Glomerular endothelial cell (primary cell): ENCODE data around the gene C3orf20. TPM values are rescaled to one million over a fixed set of nuclear protein-coding genes. Genes with fewer than 3 reads are reported as not detected.
"Not testable (repeated sequence)": the region's sequence is repeated elsewhere in the genome, so short reads cannot be mapped to it uniquely, and the experiment has no call there.

Source experiments
- DNase-seq: peaks from one replicate; pipeline ENCODE4 v3.0.0-alpha.2; 2011; ENCODE audit warnings: low read depth, low spot score; ENCODE audit errors: extremely low read depth
- total RNA-seq: library from RNA; depleted of rRNA; stranded (reverse); fragments of >200 nt; gene quantifications from 2 replicates; pipeline ENCODE4 v1.2.3, GENCODE V29; 2015

The C3orf20 gene
- total RNA-seq, 1 donor from 2014 or later: not detected

DNA sequence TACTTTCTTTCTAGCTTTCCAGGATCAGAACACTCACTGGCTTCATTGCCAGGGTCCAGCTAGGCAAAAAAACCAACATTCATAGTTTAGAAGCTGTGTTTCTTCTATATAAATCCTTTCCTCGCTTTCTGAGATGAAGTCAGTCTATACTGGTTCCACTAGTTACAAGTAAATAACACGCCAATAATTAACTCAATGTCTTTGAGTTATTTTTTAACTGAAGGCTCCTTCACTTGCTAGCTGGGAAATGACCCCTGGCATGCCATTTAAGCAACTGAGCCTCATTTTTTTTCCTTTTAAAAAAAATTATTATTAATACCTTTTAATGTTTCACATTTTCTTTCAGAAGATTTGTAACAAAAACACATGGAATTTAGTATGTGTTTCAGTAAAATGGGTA lies 25.5 kb upstream of the C3orf20 start:
- DNase-seq: no peak

DNA sequence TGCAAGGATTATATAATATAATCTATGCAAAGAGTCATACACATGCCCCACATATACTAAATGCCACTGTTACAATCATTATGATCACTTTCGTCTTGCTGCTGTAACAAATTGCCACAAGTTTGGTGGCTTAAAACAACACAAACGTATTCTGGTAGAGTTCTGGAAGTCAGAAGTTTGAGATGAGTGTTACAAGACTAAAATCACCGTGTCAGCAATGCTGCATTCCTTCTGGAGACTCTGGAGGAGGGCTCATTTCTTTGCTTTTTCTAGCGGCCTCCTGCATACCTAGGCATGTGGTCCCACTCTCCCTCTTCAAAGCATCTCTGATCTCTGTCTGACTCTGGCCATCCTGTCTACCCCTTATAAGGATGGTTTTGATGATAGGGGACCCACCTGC lies 24.7 kb upstream of the C3orf20 start:
- no peak for DNase-seq

DNA sequence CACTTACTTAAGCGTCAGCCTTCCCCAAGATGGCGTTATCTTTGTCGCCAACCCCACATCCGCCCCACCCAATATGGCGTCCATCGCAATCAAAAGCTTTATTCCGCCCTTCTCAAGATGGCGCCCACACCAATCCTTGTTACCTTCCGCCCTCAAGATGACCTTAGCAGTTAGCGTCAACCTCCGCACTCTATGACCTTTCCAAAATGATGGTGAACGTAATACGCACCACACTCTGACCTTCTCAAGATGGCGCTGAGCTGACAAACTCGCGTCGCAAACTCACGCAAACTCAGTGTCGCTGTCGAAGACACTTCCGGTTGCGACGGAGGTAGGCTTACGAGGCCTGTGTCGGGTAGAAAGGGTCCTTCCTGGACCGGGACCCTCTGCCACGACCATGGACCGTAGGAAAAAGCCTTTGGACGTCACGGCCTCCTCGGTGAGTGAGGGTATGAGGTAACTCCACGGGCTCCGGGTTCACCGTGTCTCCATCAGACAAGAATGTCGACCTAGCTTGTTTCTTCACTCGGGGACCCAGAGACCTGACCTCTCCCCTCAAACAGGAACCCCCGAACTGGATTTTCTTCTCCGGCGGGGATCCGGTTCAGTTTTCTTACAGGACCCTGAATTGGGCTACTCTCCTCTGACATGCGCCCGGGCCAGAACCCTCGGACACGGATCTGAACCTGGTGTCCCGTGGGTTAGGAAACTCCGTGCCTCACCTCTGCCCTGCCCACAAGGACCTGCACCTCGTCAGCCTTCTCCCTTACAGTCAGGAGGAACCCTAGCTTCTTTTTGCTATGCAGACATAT lies 23.3 kb upstream of the C3orf20 start, which contains the start of gene CCDC174:
Gene CCDC174 (plus strand): TSS at position 323 of the 812 bp plus-strand sequence. CDS start 75 bp downstream, at position 398.
- peak; percentile 99 for DNase-seq

GRCh38 chr3:14652360-14652907 lies 22.5 kb upstream of the C3orf20 start:
- DNase-seq: not testable (repeated sequence)

DNA sequence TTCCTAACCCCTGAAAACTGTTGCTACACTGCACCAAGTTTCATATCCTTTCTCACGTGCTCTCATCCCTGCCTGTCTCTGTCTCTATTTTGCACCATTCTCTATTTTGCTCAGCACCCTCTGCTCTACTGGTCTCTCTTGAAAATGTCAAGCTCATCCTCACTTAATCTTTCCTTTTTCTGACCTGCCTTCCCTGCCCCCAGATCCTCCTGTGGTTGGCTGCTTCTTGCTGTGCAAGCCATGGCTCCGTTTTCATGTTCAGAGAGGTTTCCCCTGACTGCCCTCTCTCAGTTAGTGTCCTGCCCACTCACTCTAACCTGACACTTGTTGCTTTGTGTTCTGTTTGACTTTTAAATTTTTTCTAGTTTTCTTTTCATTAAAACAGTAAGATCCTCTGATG lies 17.4 kb upstream of the C3orf20 start:
- DNase-seq: no peak

DNA sequence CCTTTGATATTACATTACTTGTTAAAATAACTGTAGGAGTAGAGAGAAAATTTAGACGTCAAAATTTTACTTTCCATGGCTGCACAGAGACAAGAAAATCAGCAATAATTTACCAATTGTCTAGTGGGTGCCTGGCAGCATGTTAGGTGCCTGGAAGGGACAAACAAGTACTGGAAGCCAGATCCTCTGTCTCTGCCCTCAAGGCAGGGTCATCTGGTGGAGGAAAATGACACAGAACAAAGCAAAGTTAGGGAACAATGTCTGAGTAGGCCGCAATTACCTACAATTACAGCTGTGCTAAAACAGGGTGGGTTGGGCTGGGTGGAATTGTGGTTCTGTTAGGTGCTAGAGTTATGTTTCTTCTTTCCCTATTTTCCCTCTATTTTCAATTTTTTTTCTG lies 16.0 kb upstream of the C3orf20 start:
- DNase-seq: no peak

DNA sequence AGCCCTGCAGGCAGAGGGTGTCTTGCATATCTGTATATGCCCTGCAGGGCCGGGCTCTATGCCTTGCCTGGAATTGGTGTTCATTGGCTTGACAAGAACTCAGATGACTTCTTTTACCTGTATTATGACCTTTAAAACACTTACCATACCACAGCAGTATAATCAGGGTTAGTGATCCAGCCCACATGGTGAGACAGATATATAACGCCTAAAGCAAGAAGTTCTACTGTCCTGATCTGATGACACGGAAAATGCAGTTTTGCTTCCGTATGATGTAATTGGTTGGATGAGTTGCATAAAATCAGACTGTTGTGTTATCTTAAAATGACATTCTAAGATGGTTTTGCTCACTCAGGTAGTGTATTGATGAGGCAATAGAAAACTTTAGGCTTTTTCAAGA lies 14.0 kb upstream of the C3orf20 start:
- no peak for DNase-seq

DNA sequence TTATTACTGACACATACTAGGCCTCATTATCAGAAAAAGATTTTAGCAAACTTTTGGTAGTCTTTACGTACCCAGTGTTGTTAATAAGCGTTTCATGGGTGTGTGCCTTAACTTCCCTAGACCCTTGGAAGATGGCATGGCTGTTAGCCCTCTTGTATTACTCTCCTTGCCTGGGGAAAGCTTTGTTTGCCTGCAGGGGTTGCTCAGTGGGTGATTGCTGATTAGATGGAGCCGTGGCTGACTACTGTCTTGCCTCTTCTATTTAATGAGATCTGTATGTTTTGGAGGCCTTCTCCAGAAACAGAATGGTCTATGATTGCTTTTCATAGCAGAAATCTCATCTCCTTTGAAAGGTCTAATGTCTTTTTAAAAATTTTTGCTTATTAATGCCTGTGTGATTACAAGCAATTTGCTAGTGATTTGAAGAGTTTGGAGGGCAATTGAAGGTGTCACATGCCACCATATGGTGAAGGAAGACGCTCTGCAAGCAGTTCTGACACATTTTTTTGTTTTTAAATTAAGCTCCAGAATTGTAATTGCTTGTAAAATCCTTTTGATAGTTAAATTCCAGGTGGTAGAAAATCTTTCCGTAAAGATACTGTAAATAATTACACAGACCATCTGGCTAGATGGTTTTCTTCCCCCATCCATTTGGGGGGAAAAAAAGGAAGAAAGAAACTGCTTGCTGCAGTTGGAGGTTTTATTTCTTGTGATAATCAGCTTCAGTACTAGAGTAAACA lies 11.4 kb upstream of the C3orf20 start:
- DNase-seq: no peak

GRCh38 chr3:14664170-14664569 lies 10.8 kb upstream of the C3orf20 start:
- DNase-seq: no peak

- DNase-seq: no peak
Observed at GRCh38 chr3:14672588-14672987, 2.4 kb upstream of the C3orf20 start.

DNA sequence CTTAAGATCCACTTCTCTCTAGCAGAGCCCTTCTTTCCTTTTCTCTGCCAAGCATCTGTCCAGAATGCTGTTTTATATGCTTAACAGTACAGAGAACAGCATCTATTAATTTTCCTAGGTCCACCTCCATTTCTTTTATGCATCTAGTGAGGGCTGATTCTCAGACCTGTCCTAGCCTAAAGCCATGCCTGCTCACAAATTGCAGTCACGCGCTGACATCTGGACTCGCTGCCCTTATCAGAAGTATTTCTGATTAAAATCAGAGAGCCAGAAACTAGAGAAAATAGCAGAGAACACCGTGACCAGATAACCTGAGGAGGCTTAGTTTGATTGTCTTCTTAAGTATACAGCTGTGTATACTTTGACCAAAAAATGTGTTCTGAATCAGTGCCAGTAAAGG lies 1.9 kb downstream of the C3orf20 start:
- no peak for DNase-seq

GRCh38 chr3:14678015-14678503 lies 3.1 kb downstream of the C3orf20 start:
- DNase-seq: no peak

GRCh38 chr3:14680115-14680514 lies 5.2 kb downstream of the C3orf20 start:
- no peak for DNase-seq

DNA sequence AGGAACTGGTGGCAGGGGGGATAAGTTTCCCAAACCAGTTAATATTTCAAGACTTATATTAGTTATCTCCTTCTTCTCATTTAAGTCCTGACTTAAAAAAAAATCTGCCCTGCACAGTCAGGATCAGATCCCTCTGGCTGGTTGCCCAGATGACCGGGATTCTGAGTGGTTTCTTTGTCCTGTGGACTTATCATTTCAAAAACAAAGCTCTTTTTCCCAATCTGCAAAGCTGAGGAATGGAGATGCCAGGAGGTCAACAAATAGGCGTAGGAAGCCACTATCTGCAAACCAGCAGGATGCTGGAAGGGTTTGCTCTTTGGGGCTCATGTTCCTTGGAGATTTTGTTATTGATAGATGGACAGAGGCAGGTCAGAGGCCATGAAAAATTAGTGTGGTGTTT lies 5.8 kb downstream of the C3orf20 start:
- DNase-seq: no peak

DNA sequence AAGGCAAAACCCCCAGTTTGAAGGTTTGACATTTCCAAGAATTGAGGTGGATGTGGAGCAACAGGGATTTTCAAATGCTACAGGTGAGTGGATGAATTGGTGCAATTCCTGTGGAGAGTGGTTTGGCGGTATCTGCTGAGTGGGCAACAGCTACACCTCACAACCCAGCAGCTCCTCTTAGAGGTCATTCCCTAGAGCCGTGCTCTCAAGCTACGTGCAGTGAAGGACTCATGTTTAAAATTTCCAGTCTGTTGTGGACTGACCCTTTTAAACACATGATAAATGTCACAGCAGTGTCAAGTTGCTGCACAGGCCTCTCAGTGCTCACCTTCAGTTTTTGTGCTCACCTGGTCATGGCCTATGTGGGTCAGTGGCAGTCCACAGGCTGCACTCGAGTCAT lies 9.5 kb downstream of the C3orf20 start:
- no peak for DNase-seq

DNA sequence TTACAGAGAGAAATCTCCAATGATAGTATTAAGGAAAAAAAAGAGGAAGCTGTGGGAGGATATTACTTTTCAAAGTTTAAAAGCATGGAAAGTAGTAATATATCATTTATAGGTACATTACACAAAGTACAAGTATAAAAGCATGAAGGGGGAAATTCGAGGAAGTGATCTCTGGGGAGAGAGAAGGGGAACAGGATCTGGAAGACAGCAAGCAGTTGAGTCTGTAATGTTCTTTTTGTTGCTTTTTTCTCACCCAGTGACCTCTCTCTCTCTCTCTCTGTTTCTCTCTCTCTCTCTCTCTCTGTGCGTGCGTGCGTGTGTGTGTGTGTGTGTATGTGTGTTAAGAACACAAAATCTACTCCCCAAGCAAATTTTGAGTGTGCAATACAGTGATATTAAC lies 10.2 kb downstream of the C3orf20 start:
- no peak for DNase-seq

- DNase-seq: no peak
Observed at GRCh38 chr3:14687360-14687759, 12.4 kb downstream of the C3orf20 start.

GRCh38 chr3:14688525-14688924 lies 13.6 kb downstream of the C3orf20 start:
- no peak for DNase-seq

- DNase-seq: no peak
Observed at GRCh38 chr3:14689247-14689980, 14.5 kb downstream of the C3orf20 start.

- DNase-seq: no peak
Observed at GRCh38 chr3:14691239-14691638, 16.3 kb downstream of the C3orf20 start.

DNA sequence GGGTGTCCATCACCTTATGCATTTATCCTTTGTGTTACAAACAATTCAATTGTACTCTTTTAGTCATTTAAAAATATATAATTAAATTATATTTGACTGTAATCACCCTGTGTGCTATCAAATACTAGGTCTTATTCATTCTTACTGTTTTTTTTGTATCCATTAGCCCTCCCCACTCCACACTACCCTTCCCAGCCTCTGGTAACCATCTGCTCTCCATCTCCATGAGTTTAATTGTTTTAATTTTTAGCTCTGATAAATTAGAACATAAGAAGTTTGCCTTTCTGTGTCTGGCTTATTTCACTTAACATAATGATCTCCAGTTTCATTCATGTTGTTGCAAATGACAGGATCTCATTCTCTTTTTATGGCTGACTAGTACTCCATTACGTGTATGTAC lies 16.8 kb downstream of the C3orf20 start:
- DNase-seq: no peak
